ENCODE results near the gene KCNAB3.

The KCNAB3 gene

DNA sequence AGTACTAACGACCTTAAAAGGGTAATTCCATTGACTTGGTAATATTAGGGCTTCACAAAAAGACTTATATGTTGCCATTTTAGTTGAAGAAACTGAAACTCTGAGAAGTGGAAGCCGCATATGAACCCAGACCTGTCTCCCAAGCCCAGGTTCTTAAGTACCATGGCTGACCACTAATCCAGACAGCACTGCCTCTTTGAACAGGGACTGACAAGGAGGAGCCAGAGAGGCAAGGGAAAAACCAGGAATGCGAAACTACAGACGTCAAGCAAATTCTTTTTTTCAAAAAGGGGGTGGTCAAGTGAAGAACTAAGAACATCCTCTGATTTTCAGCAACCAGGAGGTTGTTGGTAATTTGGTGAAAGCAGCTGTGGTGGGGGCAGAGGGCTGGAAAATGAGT lies 56.6 kb downstream of the KCNAB3 start:
- DNase-seq, result no peak

Data from NCI-H510A treated with DMSO at 0.1 percent for 48 hours (cell line).